ACHN (cell line): ENCODE measurements around the gene MUC4.
"Not testable (repeated sequence)": the region's sequence is repeated elsewhere in the genome, so short reads cannot be mapped to it uniquely, and the experiment has no call there.

Experiments
- DNase-seq: peaks from one replicate; pipeline ENCODE4 v3.0.0-alpha.2; 2015
- in situ Hi-C: cut with HindIII; loops from 2 replicates; pipeline ENCODE4 v1.10.0; 2017; ENCODE audit warnings: low sequenced_read_pairs, low pct_ligation_motif_present, low pct_unique_long_range_greater_than_20kb

Gene MUC4

DNA sequence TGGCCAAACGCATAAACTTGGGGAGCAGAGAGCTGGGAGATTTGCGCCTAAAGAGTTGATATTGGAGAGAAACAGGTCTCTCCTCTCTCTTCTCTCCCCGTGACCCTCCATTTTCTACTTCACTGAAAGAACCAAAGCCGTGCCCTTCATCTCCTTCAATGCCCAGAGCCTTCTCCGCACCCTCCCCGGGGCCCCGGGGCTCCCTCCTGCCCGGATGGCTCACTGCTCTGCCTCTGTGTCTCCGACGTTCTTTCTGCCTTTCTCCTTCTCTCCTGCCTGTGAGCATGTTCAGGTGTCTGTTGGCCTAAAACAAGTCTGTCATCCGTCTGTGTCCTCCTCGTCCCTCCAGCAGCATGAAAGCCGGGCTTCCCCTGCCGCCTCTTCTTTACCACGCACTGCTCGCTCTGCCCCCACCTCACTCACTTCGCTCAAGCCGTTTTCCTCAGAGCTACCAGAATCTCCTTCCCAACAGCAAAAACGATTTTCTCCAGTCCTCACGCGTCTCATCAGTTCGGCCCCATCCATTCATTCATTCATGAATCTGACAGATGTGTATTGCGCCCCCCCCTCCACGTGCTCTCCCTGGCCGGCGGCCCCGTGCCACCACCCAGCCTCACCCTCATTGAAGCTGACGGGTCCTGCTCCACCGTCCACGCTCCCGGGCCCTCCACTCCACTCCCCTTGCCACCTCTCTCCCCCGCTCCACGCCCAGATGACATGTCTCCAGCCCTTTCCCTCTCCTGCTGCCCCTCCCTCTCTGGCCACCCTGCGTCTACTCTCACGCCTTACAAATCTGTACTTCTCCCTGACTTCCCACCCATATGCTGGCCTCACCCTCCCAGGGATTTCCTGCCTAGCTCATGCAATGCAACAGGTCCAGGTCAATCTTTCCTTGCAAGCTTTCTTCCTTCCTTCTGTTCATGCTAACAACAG is 10.2 kb downstream of the MUC4 start:
- no peak for DNase-seq
- in situ Hi-C loops, result no loop called here

DNA sequence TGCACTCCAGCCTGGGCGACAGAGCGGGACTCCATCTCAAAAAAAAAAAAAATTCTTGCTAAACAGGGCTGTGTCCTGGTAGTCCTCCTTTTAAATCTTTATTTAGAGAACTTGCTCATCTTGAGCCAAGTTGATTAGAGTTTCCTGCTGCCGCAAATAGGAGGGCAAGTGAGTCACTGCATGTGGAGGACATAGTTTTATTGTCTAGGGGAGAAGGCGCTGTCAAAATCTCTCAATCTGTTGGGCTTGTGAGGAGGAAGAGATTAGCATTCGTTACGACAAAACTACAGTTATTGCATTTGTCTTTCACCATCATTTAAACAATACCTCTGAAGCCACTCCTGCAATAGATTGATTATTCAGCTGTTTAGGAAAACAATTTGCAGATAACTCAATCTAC is 11.5 kb downstream of the MUC4 start:
- no peak for DNase-seq
- in situ Hi-C loops, result no loop called here

DNA sequence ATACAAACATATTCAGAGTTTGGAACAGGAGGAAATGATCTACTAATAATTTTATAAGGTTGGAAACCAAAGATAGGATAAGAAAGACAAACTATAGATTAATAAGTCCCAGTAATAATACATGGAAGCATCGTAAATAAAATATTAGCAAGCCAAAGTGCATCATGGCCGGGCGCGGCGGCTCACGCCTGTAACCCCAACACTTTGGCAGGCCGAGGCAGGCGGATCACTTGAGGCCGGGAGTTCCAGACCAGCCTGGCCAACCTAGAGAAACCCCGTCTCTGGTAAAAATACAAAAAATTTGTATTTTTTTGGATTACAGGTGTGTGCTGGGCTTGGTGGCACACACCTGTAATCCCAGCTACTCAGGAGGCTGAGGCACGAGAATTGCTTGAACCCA is 14.9 kb downstream of the MUC4 start:
- in situ Hi-C loops, result no loop called here
- DNase-seq, result no peak

DNA sequence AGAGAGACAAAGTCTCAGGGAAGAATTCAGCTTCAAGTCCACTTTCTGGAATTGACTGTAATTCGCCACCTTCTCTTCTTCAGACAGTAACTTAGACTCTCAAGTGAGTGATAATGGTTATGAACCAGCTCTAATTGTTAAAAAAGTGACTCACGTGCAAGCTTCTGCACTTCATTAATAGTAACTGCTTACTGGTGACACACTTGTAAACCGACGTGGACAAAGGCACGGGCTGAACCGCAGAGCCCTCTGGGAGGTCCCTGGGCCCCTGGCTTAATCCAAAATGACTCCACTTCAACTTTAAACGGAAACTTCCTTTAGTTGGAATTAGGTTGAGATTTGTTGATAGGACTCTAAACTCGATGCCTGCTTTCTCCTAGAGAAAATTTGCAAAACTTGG is 17.0 kb downstream of the MUC4 start:
- DNase-seq, result no peak
- in situ Hi-C loops, result no loop called here

DNA sequence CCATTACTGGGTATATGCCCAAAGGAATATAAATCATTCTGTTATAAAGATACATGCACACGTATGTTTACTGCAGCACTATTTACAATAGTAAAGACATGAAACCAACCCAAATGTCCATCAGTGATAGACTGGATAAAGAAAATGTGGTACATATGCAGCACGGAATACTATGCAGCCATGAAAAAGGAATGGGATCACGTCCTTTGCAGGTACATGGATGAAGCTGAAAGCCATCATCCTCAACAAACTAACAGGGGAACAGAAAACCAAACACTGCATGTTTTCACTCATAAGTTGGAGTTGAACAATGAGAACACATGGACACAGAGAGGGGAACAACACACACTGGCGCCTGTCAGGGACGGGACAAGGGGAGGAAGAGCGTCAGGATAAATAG is 19.1 kb downstream of the MUC4 start:
- DNase-seq, in situ Hi-C loops: not testable (repeated sequence)

DNA sequence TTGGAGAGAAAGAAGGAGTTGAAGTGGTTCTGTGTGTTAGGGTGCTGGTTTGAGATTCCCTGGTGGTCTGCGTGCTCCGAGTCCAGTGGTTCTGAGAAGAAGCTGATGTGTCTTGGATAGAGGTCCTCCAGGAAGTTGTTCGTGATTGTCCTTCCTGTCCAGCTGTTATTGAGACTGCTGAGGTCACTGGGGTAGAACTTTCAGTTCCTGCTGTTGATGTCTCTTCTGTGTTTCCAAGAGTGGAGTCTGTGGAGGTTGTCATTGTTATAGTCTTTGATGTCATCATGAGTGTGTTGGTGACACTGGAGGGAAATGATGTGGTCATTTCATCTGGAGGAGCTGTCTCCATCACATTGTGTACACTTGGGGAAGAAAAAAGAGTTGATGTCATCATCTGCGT is 20.8 kb downstream of the MUC4 start:
- no peak for DNase-seq
- in situ Hi-C loops, result no loop called here

DNA sequence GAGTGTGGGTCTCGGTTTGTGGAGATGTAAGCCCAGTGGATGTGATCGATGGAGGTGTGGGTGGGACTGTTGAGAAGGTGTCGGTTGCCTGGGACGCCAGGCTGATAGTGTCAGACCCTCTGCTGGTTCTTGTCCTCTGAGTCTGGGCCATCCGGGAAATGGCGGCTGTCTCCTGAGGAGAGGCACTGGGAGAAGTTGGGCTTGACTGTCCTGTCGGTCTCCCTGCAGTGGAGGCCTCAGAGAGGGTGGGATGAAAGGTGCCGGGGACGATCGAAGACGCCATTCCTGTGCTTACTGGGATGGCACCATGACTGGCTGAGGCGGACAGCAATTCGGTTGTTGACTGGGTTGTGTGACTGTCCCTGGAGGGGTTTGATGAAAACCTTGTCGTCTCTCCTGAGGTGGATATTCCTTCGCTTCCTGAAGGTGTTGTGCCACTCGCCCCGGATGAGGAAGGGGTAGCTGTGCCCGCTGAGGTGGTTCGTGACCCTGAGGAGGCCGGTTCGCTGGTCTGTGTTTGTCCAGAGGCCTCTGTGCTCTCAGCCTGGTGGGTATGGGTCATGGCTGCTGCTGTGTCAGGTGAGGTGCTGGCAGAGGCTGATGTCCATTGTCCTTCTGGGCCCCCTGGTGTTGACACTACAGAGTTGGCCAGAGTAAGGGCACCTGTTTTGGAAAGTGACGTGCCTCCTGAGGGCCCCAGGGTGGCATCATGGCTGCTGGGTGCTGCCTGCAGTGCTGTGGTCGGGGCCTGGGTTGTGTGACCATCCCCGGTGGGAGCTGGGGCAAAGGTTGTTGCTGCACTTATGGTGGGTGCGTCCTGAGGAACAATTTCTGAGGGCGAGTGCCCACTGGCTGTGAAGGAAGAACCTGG is 22.8 kb downstream of the MUC4 start:
- DNase-seq, result no peak
- in situ Hi-C loops, result no loop called here

DNA sequence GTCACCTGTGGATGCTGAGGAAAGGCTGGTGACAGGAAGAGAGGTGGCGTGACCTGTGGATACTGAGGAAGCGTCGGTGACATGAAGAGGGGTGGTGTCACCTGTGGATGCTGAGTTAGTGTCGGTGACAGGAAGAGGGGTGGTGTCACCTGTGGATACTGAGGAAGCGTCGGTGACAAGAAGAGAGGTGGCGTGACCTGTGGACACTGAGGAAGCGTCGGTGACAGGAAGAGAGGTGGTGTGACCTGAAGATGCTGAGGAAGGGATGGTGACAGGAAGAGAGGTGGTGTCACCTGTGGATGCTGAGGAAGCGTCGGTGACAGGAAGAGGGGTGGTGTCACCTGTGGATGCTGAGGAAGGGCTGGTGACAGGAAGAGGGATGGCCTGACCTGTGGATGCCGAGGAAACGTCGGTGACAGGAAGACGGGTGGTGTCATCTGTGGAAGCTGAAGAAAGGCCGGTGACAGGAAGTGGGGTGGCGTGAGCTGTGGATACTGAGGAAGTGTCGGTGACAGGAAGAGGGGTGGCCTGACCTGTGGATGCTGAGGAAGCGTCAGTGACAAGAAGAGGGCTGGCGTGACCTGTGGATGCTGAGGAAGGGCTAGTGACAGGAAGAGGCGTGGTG is 25.8 kb downstream of the MUC4 start:
- in situ Hi-C loops, DNase-seq: not testable (repeated sequence)

DNA sequence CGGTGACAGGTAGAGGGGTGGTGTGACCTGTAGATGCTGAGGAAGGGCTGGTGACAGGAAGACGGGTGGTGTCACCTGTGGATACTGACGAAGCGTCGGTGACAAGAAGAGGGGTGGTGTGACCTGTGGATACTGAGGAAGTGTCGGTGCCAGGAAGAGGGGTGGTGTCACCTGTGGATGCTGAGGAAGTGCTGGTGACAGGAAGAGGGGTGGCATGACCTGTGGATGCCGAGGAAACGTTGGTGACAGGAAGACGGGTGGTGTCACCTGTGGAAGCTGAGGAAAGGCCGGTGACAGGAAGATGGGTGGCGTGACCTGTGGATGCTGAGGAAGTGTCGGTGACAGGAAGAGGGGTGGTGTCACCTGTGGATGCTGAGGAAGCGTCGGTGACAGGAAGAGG is 27.7 kb downstream of the MUC4 start:
- DNase-seq, in situ Hi-C loops: not testable (repeated sequence)

DNA sequence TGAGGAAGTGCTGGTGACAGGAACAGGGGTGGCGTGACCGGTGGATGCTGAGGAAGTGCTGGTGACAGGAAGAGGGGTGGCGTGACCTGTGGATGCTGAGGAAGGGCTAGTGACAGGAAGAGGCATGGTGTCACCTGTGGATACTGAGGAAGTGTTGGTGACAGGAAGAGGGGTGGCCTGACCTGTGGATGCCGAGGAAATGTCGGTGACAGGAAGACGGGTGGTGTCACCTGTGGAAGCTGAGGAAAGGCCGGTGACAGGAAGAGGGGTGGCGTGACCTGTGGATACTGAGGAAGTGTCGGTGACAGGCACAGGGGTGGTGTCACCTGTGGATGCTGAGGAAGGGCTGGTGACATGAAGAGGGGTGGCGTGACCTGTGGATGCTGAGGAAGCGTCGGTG is 30.5 kb downstream of the MUC4 start:
- in situ Hi-C loops, DNase-seq: not testable (repeated sequence)

DNA sequence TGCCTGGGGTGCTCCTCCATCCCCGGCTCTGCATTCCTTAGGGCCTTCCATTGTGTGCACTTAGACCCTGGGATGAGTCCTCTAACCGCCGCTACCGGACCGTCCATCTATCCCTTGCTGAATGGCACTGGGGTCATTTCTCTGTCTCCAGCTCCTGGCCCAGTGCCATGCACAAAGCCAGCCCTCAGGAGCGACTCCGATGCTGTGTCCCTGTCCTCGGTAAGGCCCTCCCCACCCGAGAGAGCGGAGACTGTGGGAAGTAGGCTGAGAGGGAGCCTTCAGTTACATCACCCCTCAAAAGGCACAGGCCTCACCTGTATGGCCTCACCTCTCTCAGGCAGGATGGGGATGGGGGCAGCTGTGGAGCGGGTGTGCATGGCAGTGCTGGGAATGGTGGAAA is 33.8 kb downstream of the MUC4 start:
- no peak for DNase-seq
- in situ Hi-C loops, result no loop called here

DNA sequence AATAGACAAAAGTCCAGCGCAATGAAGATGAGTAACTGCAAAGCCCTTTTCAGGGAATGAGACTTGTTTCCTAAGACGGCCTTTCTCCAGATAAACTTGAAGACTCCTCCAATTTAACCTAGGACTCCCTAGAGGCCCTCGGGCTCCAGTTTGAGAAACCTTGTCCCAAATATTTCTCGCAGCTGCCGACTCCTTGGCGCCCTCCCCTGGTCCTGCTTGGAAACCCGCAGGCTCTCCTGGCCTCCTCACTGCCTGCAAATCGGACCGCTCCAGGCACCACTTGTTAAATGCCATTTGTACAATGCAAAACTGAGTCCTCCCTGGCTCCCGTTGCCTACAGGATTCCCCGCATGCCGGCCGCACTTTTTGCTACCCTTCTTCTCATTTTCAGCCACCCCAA is 36.8 kb downstream of the MUC4 start:
- in situ Hi-C loops, result no loop called here
- peak; percentile 12 for DNase-seq

DNA sequence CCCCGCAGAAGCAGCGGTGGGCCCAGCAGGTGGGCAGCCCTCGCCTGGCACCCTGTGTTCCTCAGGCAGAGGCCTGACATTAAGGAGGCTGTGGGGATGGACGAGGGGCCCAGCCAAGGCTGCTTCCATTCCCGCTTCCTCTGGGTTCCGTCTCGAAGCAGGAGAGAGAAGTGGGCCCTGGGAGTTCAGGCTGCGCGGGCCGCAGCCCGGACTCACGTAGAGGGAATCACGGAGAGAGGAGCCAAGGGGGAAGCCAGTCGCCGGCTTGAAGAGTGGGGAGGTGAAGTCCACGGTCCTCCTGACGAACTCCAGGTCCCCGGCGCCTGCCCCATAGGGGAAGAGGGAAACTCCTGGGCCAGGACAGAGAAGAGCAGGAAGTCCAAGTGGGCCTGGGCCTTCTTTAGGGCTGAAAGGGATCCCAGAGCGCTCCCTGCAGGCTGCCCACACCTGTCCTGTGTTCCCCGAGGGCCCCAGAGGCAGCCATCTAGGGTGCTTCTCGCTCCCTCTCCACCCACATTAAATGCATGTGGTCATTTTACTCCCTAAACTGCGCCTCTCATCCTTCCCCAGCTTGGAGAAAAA is 37.7 kb downstream of the MUC4 start:
- DNase-seq, result no peak
- in situ Hi-C loops, result no loop called here

DNA sequence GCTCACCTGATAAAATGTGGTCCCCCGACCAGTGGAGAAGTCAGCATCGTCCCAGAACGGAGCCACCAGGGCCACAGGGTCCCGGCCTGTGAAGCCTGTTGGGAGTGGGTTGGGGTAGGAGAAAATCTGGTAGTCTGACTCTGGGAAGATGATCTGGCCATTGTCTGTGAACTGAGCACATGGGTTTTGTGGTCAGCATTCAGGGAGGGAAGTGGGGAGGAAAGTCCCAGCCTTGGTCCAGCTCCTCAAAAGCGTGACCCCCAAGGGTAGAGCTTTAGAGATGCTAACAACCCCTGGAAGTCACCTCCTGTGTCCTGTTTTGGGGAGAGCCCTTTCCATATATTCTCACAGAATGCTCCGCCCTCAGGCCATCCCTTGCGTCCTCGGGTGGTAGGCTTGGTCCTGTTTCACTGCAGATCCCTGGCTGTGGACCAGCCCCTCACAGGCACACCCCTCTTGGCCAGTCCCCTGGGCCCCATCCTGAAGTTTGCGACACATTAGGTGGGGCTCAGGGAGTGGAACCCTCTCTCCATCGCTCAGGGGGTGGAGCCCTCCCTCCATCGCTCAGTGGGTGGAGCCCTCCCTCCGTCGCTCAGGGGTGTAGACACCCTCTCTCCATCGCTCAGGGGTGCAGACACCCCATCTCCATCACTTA is 40.0 kb downstream of the MUC4 start:
- in situ Hi-C loops, result no loop called here

DNA sequence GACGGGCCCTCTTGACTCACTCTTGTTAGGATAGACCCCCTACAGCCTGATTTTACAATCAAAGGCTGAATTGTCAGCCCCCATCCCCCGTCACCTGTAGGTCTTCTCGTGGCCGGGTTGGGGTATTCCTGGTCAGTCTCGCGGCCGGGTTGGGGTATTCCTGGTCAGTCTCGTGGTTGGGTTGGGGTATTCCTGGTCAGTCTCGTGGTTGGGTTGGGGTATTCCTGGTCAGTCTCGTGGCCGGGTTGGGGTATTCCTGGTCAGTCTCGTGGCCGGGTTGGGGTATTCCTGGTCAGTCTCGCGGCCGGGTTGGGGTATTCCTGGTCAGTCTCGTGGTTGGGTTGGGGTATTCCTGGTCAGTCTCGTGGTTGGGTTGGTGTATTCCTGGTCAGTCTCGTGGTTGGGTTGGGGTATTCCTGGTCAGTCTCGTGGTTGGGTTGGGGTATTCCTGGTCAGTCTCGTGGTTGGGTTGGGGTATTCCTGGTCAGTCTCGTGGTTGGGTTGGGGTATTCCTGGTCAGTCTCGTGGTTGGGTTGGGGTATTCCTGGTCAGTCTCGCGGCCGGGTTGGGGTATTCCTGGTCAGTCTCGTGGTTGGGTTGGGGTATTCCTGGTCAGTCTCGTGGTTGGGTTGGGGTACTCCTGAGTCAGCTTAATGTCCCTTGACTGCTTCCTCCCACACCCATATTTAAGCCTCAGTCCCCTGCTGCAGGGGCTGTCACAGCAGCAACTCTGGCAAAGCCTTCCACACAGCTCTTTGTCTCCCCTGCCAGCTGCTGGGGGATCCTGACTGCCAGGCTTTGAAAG is 40.7 kb downstream of the MUC4 start:
- DNase-seq, in situ Hi-C loops: not testable (repeated sequence)

More for the DNA sequence above, 40.0 kb downstream of the MUC4 start:
- DNase-seq, result no peak

DNA sequence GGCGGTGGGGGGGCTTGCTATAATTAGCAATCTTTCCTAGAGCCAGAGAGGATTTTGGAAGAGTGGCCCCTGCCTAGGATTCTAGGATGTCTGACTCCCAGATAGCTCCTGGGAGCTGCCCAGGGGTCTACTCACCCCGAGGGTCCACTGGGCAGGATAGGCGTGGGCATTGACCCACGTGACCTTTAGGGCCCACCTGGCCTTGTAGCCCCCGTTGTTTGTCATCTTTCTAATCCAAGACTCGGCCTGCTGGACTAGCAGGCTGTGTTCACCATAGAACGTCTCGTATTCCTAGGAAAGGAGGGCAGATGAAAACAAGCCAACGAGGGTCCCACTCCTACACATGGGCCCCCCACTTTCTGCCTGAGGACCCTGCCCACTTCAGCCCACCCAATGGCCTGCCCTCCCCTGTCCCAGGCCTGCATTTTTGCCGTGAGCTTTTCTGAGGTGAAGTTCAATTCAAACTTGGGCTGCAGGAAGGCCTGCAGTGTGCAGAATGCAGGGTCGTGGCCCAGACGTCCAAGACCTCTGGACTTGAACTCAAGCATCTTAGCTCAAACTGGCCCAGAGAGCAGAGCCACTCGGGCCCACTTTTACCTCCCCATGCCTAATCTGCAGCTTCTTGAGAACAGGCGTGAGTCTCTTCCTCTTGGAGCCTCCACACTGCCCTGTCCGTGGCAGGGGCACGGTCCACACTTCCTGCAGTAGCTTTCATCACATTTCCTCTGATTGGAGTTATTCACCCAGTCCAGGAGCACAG is 41.5 kb downstream of the MUC4 start:
- DNase-seq, result no peak
- in situ Hi-C loops, result no loop called here

DNA sequence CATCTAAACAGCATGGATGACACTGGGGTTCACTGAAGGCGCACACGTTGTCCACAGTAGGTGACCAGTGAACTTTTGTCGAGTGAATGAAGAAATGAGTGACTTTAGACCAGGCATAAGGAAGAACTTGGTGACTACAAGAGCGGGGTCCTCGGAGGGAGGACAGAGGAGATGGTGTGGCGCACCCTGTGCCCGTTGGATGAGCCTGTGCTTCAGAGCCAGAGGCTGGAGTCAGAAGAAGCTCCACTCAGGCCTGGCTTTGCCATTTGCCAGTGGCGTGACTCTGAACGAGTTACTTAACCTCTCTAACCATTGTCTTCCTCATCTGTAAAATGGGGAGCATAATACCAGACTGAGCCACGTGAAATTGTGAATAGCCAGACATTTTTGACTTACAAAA is 42.2 kb downstream of the MUC4 start:
- in situ Hi-C loops, result no loop called here
- DNase-seq, result no peak
